DND-41 (cell line): ENCODE measurements around the gene LEMD2.

Source experiments
- CTCF ChIP-seq: IDR thresholded peaks from 2 replicates; pipeline ENCODE4 v1.5.1; 2012; ENCODE audit warnings: borderline replicate concordance, low read length, moderate library complexity, mild to moderate bottlenecking; ENCODE audit not compliant: poor library complexity, severe bottlenecking; ENCODE audit errors: extremely low read depth
- EZH2 ChIP-seq: IDR thresholded peaks from 3 replicates; pipeline ENCODE4 v1.6.1; 2012; ENCODE audit warnings: borderline replicate concordance, low read depth, mild to moderate bottlenecking, moderate library complexity, low read length, inconsistent platforms; ENCODE audit not compliant: severe bottlenecking

DNA sequence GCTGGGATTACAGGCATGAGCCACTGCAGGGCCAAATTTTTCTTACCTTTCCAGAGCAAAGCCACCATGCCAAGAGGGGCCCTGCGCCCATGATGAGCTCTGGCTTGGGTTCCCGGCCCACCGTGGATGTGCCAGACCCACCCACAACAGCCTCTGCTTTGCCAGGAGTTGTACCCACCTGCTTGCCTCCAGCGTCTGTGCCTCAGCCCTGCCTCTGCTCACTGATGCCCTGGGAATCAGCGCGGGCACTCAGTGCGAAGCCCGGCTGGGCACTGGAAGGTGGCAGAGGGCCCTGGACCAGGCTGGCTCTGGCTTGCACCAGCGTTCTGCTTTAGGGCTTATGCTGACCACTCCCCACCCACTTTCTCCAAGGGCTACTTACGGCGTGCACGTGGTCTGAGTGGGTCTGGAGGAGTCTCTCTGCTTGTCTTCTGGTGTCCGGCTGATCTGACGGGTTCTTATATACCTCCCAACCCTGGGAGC is 14.7 kb upstream of the LEMD2 start, which contains the start of gene MLN:
- TF ChIP-seq CTCF = no peak
- no peak for TF ChIP-seq EZH2
